Epithelial cell of proximal tubule (primary cell): ENCODE data around the gene NDRG2. TPM values are rescaled to one million over a fixed set of nuclear protein-coding genes. Genes with fewer than 3 reads are reported as not detected.
"Not testable (repeated sequence)": the region's sequence is repeated elsewhere in the genome, so short reads cannot be mapped to it uniquely, and the experiment has no call there.

Experiments used
- DNase-seq: peaks from one replicate; pipeline ENCODE4 v3.0.0-alpha.2; 2011; ENCODE audit warnings: low read depth
- H3K4me3 ChIP-seq: 2 replicates; pipeline ENCODE4 v1.5.1; 2011; ENCODE audit warnings: low read depth, mild to moderate bottlenecking, low read length
- total RNA-seq: library from RNA; depleted of rRNA; stranded (reverse); fragments of >200 nt; gene quantifications from 2 replicates; pipeline ENCODE4 v1.2.3, GENCODE V29; 2015
- TF ChIP-seq, protein P1 (sequence below): conservative IDR thresholded peaks from 2 replicates; pipeline ENCODE4 v1.5.1; 2012; ENCODE audit warnings: low read depth, mild to moderate bottlenecking, low read length

Gene NDRG2
- total RNA-seq, 1 donor from 2014 or later: 16.0 TPM

DNA sequence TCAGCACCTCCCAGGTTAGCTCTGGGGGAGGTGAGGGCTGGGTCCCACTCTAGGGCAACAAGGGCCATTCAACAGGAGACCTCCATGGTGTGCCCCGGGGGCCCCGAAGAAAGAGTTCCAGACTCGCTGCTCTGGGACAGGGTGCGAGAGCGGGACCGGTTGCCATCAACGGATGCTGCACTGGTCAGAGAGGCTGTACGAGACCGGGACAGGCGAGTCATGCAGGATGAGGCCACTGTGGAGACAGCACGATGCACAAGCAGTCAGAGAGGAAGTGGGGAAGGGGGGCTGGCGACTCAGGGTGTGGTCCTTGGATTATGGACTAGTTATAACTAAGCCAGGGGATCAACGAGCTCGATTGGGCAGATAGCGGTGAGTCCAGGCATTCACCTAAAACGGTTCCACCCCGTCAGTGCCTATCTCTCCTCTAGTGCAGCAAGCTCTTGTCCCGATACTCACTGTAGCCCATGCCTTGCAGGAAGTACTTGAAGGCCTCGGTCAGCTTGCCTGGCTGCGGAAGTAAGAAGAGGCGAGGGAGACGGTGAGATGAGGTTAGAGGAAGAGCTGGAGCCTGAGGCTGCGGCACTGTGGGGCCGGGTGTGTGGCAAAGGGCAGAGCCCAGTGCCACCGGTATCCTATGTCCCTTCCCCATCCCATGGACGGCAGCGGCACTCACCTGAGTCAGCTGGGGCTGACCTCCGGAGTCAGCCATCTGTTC lies 7.2 kb downstream of the NDRG2 start:
- TF ChIP-seq, protein P1, sequence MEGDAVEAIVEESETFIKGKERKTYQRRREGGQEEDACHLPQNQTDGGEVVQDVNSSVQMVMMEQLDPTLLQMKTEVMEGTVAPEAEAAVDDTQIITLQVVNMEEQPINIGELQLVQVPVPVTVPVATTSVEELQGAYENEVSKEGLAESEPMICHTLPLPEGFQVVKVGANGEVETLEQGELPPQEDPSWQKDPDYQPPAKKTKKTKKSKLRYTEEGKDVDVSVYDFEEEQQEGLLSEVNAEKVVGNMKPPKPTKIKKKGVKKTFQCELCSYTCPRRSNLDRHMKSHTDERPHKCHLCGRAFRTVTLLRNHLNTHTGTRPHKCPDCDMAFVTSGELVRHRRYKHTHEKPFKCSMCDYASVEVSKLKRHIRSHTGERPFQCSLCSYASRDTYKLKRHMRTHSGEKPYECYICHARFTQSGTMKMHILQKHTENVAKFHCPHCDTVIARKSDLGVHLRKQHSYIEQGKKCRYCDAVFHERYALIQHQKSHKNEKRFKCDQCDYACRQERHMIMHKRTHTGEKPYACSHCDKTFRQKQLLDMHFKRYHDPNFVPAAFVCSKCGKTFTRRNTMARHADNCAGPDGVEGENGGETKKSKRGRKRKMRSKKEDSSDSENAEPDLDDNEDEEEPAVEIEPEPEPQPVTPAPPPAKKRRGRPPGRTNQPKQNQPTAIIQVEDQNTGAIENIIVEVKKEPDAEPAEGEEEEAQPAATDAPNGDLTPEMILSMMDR: no peak
- DNase-seq: no peak
- H3K4me3 ChIP-seq: no peak overlapping the region

DNA sequence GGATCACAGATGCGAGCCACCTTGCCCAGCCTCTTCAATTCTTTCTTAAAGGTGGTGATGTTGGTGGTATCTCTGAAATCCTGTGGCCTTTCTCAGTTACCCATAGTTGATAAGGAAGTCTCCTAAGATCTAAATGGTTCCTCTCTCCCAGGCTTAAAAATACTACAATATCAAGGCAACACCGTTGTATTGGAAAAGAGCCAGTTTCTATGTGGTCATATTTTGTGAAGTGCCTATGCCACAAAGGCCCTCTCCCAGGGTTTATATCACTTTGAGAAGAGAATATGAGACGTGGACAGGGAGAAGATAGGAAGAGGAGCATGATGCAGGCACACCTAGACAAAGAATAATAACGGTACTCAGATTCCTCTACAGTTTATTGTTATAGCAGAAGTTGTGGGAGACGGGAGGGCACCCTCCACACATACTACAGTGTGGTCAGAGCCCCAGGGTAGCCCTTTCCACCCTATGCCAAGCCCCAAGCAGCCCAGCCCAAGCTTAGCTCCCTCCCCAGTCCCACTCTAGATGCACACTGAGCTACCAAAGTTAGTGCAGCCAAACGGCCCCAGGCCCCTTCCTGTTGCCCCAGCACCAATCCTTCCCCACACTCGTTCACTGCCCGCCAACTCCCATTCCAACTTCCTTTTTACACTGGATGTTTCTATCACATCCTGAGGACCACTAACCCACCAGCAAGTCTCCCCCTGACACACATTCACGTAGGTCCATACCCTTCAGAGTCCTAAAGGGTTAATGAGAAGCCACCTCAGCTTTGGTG lies 8.3 kb downstream of the NDRG2 start:
- DNase-seq: no peak
- TF ChIP-seq, protein P1: no peak
- H3K4me3 ChIP-seq: no peak overlapping the region

DNA sequence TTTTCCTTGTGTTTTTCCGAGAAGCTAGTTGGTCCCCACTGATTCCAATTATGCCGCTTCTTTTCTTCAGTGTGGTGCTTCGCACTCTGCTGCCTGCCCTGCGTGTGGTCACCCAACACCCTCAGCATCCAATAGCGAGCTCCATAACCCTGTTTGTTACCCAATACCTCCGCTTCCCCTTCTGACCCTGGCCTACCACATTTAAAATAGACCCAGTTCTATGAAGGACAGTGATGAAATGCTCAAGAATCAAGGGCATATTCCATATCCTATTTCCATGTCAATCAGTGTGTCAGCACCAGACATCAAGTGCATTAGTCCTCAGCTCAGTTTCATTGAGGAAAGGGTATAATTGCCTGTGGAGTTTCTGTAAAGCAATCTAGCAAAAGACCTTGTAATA lies 9.5 kb downstream of the NDRG2 start:
- DNase-seq: no peak
- TF ChIP-seq, protein P1: no peak
- H3K4me3 ChIP-seq: no peak overlapping the region

DNA sequence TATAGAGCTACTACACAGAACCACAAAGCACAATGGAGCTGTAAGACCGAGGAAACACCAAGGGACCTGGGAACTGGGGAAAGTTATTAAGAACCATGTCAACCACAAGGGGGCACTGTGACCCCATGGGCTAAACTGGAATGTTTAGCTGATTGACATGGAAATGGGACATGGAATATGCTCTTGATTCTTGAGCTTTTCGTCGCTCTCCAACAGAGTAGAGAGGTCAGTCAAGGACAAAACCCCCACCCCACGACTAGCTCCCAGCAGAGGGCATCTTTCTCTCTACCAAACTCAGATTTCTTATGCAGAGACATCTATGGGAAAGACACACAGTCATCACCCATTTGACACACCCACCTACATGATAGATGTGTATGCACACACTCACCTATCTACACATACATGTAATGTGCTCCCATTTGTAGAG lies 10.1 kb downstream of the NDRG2 start:
- TF ChIP-seq, protein P1: peak; percentile 95
- peak; percentile 38 for DNase-seq

DNA sequence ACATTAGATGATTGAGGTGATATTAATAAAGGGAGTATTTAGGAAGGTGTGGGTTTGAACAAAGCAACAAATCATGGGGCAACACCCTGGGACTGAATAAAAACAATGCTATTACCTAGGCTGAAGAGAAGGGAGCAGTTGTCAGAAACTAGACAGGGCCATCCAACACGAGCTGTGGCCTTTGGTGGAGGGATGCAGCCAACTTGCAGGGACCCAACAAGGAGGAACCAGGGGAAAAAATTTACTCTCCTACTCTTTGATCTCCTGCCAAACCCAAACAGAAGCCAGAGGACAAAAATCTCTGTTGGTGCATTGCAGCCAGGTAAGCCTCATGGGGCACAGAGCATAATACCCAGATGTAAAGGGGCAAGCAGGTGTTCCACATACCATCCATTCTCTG lies 13.7 kb downstream of the NDRG2 start:
- DNase-seq: no peak
- TF ChIP-seq, protein P1: no peak
- H3K4me3 ChIP-seq: no peak overlapping the region

More for the DNA sequence above, 10.1 kb downstream of the NDRG2 start:
- no peak overlapping the region for H3K4me3 ChIP-seq

DNA sequence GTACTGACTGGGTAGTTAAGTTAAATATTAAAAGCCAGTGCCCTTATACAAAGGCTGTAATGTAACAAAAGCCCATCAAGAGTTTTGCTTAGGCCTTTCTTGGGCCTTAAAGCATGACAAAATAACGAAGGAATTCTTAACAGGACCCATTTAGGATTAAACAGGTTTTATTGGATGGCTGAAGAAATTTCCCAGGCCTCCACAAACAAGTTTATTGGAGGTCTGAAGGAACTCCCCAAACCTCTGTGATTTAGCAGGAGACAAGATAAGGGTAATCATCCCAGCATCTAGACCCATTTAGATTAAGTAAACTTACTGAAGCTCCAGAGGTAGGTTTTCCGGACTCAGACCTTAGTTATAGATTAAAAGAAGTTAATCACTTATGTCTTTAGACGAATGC lies 15.1 kb downstream of the NDRG2 start:
- H3K4me3 ChIP-seq, DNase-seq: not testable (repeated sequence)

DNA sequence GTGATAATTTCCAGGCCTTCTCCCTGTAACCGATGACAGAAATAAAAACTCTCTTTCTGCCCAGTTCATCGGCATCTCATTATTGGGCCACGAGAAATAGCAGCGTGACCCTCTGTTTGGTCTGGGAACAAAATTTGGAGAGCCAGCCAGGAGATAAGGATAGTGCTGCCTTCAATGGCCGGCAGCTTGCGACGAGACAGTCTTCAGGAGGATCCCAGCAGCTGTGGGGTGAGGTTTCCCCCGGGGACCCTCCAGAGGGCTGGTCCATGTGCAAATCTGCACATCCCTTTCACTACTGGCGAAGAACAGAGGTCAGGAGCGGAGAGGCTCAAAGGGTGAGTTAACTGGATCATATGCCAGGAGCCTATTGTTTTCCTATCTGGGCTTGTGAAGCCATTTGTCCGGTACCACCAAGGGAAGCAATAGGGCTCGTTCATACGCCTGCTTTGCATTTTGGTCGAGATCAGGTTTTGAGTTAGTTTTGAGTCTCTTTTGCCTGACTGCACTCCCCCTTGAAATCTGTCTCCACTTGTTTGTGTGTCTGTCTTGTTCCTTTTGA lies 21.0 kb downstream of the NDRG2 start:
- TF ChIP-seq, protein P1: no peak

More for the DNA sequence above, 21.0 kb downstream of the NDRG2 start:
- DNase-seq: no peak
- no peak overlapping the region for H3K4me3 ChIP-seq
